T-helper 1 cell treated with Interleukin-12 subunit alpha and Interleukin-12 subunit beta and Interleukin-4 antibody, amounts not matched to agents 30 μg/mL and 1 μg/mL, for 36 hours (primary cell): ENCODE measurements around the gene TUBGCP5.

ENCODE experiments used
- H3K27ac Mint-ChIP-seq: one replicate; pipeline ENCODE4 v1.8.0; 2021; ENCODE audit warnings: mild to moderate bottlenecking, mixed read lengths
- H3K27me3 Mint-ChIP-seq: one replicate; pipeline ENCODE4 v1.8.0; 2021; ENCODE audit warnings: low read depth, mixed read lengths
- H3K36me3 Mint-ChIP-seq: one replicate; pipeline ENCODE4 v1.8.0; 2021; ENCODE audit warnings: low read depth, mixed read lengths
- H3K4me1 Mint-ChIP-seq: one replicate; pipeline ENCODE4 v1.8.0; 2021; ENCODE audit warnings: low read depth, mixed read lengths
- H3K4me3 Mint-ChIP-seq: one replicate; pipeline ENCODE4 v1.8.0; 2021; ENCODE audit warnings: mild to moderate bottlenecking, moderate library complexity, mixed read lengths
- H3K9me3 Mint-ChIP-seq: one replicate; pipeline ENCODE4 v1.8.0; 2021; ENCODE audit warnings: mixed read lengths

TUBGCP5 gene

GRCh38 chr15:22956978-22957260 is 82.5 kb downstream of the TUBGCP5 start:
- no peaks in the 10 kb centered on the region for H3K36me3 Mint-ChIP-seq
- no peaks in the 10 kb centered on the region for H3K4me1 Mint-ChIP-seq
- no peak overlapping the region for H3K27ac Mint-ChIP-seq
- no peaks in the 10 kb centered on the region for H3K9me3 Mint-ChIP-seq
- H3K27me3 Mint-ChIP-seq = no peaks in the 10 kb centered on the region
- H3K4me3 Mint-ChIP-seq = no peak overlapping the region

GRCh38 chr15:22956257-22956977 is 83.0 kb downstream of the TUBGCP5 start:
- Mint-ChIP-seq H3K4me3 (no peak overlapping the region), H3K4me1 (no peaks in the 10 kb centered on the region), H3K27me3 (no peaks in the 10 kb centered on the region), H3K9me3 (no peaks in the 10 kb centered on the region), H3K27ac (no peak overlapping the region), H3K36me3 (no peaks in the 10 kb centered on the region)

- no peaks in the 10 kb centered on the region for H3K4me1 Mint-ChIP-seq
- H3K27ac Mint-ChIP-seq = no peak overlapping the region
- H3K36me3 Mint-ChIP-seq = no peaks in the 10 kb centered on the region
- H3K27me3 Mint-ChIP-seq = no peaks in the 10 kb centered on the region
- H3K9me3 Mint-ChIP-seq = no peaks in the 10 kb centered on the region
- H3K4me3 Mint-ChIP-seq = no peak overlapping the region
Observed at GRCh38 chr15:22955544-22956119, 83.7 kb downstream of the TUBGCP5 start.

GRCh38 chr15:22954798-22955543 is 84.4 kb downstream of the TUBGCP5 start:
- Mint-ChIP-seq H3K27ac (no peak overlapping the region), H3K27me3 (no peaks in the 10 kb centered on the region), H3K9me3 (no peaks in the 10 kb centered on the region), H3K36me3 (no peaks in the 10 kb centered on the region), H3K4me1 (no peaks in the 10 kb centered on the region), H3K4me3 (no peak overlapping the region)

GRCh38 chr15:22954326-22954725 is 85.0 kb downstream of the TUBGCP5 start:
- H3K4me3 Mint-ChIP-seq = no peak overlapping the region
- H3K4me1 Mint-ChIP-seq = no peaks in the 10 kb centered on the region
- H3K27me3 Mint-ChIP-seq = no peaks in the 10 kb centered on the region
- H3K36me3 Mint-ChIP-seq = no peaks in the 10 kb centered on the region
- no peak overlapping the region for H3K27ac Mint-ChIP-seq
- H3K9me3 Mint-ChIP-seq = no peaks in the 10 kb centered on the region

GRCh38 chr15:22952796-22953579 is 86.4 kb downstream of the TUBGCP5 start:
- Mint-ChIP-seq H3K36me3 (no peaks in the 10 kb centered on the region), H3K9me3 (no peaks in the 10 kb centered on the region), H3K27me3 (no peaks in the 10 kb centered on the region), H3K27ac (no peak overlapping the region), H3K4me1 (peaks cover 12% of the 10 kb centered on the region), H3K4me3 (no peak overlapping the region)

- Mint-ChIP-seq H3K27ac (no peak overlapping the region), H3K4me3 (no peak overlapping the region), H3K27me3 (no peaks in the 10 kb centered on the region), H3K36me3 (no peaks in the 10 kb centered on the region), H3K4me1 (peaks cover 12% of the 10 kb centered on the region), H3K9me3 (no peaks in the 10 kb centered on the region)
Observed at GRCh38 chr15:22951381-22952280, 87.7 kb downstream of the TUBGCP5 start.

- H3K4me1 Mint-ChIP-seq = peaks cover 12% of the 10 kb centered on the region
- H3K9me3 Mint-ChIP-seq = no peaks in the 10 kb centered on the region
- no peaks in the 10 kb centered on the region for H3K36me3 Mint-ChIP-seq
- no peak overlapping the region for H3K4me3 Mint-ChIP-seq
- no peak overlapping the region for H3K27ac Mint-ChIP-seq
- H3K27me3 Mint-ChIP-seq = no peaks in the 10 kb centered on the region
Observed at GRCh38 chr15:22951031-22951380, 88.4 kb downstream of the TUBGCP5 start.

- H3K36me3 Mint-ChIP-seq = no peaks in the 10 kb centered on the region
- H3K4me1 Mint-ChIP-seq = peaks cover 12% of the 10 kb centered on the region
- no peaks in the 10 kb centered on the region for H3K27me3 Mint-ChIP-seq
- no peaks in the 10 kb centered on the region for H3K9me3 Mint-ChIP-seq
- H3K27ac Mint-ChIP-seq = no peak overlapping the region
- H3K4me3 Mint-ChIP-seq = no peak overlapping the region
Observed at GRCh38 chr15:22950256-22950990, 88.9 kb downstream of the TUBGCP5 start.
